ENCODE results near the gene GJB2.

Gene GJB2

GRCh38 chr13:20175907-20176652 is 16.7 kb downstream of the GJB2 start:
- H3K36me3 ChIP-seq (ENCODE audit: low read depth) = no peaks in the 10 kb centered on the region
- H3K27me3 ChIP-seq (ENCODE audit: insufficient read depth, poor library complexity, severe bottlenecking) = no peaks in the 10 kb centered on the region
- no peak for TF ChIP-seq CTCF (IDR thresholded peaks at IDR 0.05; ENCODE audit: poor library complexity, severe bottlenecking)
- ATAC-seq (ENCODE audit: low read depth) = no peak
- H3K27ac ChIP-seq (ENCODE audit: poor library complexity, severe bottlenecking) = no peak overlapping the region
- H3K4me3 ChIP-seq (ENCODE audit: severe bottlenecking) = no peak overlapping the region
- no peak for DNase-seq (ENCODE audit: low spot score)
- no peaks in the 10 kb centered on the region for H3K9me3 ChIP-seq (ENCODE audit: severe bottlenecking)
- H3K4me1 ChIP-seq (ENCODE audit: insufficient read depth, poor library complexity, severe bottlenecking) = peaks cover 11% of the 10 kb centered on the region

- ATAC-seq (ENCODE audit: low read depth) (no peak), DNase-seq (ENCODE audit: low spot score) (no peak)
- TF ChIP-seq CTCF (IDR thresholded peaks at IDR 0.05; ENCODE audit: poor library complexity, severe bottlenecking) = no peak
- no peaks in the 10 kb centered on the region for H3K36me3 ChIP-seq (ENCODE audit: low read depth)
- H3K27me3 ChIP-seq (ENCODE audit: insufficient read depth, poor library complexity, severe bottlenecking) = no peaks in the 10 kb centered on the region
- H3K9me3 ChIP-seq (ENCODE audit: severe bottlenecking) = no peaks in the 10 kb centered on the region
- peaks cover 11% of the 10 kb centered on the region for H3K4me1 ChIP-seq (ENCODE audit: insufficient read depth, poor library complexity, severe bottlenecking)
- H3K4me3 ChIP-seq (ENCODE audit: severe bottlenecking) = no peak overlapping the region
- H3K27ac ChIP-seq (ENCODE audit: poor library complexity, severe bottlenecking) = no peak overlapping the region
These were observed 17.3 kb downstream of the GJB2 start for GRCh38 chr13:20175406-20175794.

- peak; percentile 88 for DNase-seq (ENCODE audit: low spot score)
These were observed 17.9 kb downstream of the GJB2 start for GRCh38 chr13:20174656-20175405.

GRCh38 chr13:20173116-20173746 is 19.5 kb downstream of the GJB2 start:
- Histone ChIP-seq H3K36me3 (ENCODE audit: low read depth) (no peaks in the 10 kb centered on the region), H3K4me3 (ENCODE audit: severe bottlenecking) (no peak overlapping the region), H3K9me3 (ENCODE audit: severe bottlenecking) (no peaks in the 10 kb centered on the region), H3K27ac (ENCODE audit: poor library complexity, severe bottlenecking) (no peak overlapping the region), H3K27me3 (ENCODE audit: insufficient read depth, poor library complexity, severe bottlenecking) (no peaks in the 10 kb centered on the region), H3K4me1 (ENCODE audit: insufficient read depth, poor library complexity, severe bottlenecking) (peaks cover 11% of the 10 kb centered on the region)
- DNase-seq (ENCODE audit: low spot score) (no peak), ATAC-seq (ENCODE audit: low read depth) (no peak)
- no peak for TF ChIP-seq CTCF (IDR thresholded peaks at IDR 0.05; ENCODE audit: poor library complexity, severe bottlenecking)

More at GRCh38 chr13:20174656-20175405, 17.9 kb downstream of the GJB2 start:
- H3K27ac ChIP-seq (ENCODE audit: poor library complexity, severe bottlenecking) = no peak overlapping the region
- H3K4me1 ChIP-seq (ENCODE audit: insufficient read depth, poor library complexity, severe bottlenecking) = peaks cover 11% of the 10 kb centered on the region
- no peak for TF ChIP-seq CTCF (IDR thresholded peaks at IDR 0.05; ENCODE audit: poor library complexity, severe bottlenecking)
- H3K4me3 ChIP-seq (ENCODE audit: severe bottlenecking) = no peak overlapping the region
- H3K36me3 ChIP-seq (ENCODE audit: low read depth) = no peaks in the 10 kb centered on the region
- ATAC-seq (ENCODE audit: low read depth) = peak; percentile 93
- H3K27me3 ChIP-seq (ENCODE audit: insufficient read depth, poor library complexity, severe bottlenecking) = no peaks in the 10 kb centered on the region
- H3K9me3 ChIP-seq (ENCODE audit: severe bottlenecking) = no peaks in the 10 kb centered on the region

All from RWPE2 (cell line).